ENCODE measurements around the gene COPZ2.

COPZ2 gene

GRCh38 chr17:47981462-47981861 is 56.1 kb downstream of the COPZ2 start:
- H3K4me3 ChIP-seq (ENCODE audit: low read depth, low read length): no peak overlapping the region
- ChIA-PET POLR2A (interaction anchor here (2.1 kb wide), 1 partner anchor 37 kb away, joined by 6 read pairs; no protein-coding TSS in a partner anchor), CTCF (interaction anchor here (3.5 to 21.9 kb wide), 3 partner anchors 10 to 35 kb away, joined by 21 to 592 read pairs (median 386); partner anchors contain the start of genes CDK5RAP3, PNPO and PRR15L)
- H3K9me3 ChIP-seq (ENCODE audit: control insufficient read depth, insufficient read depth, low read depth, low read length): no peaks in the 10 kb centered on the region
- TF ChIP-seq ZNF645 (tag by site-specific recombination; IDR thresholded peaks at IDR 0.05): no peak
- TF ChIP-seq ZNF280C (tag by site-specific recombination; IDR thresholded peaks at IDR 0.05): no peak
- no peak for TF ChIP-seq ZNF768 (tag by site-specific recombination; IDR thresholded peaks at IDR 0.05)
- no peak for TF ChIP-seq ZNF600 (tag by site-specific recombination; IDR thresholded peaks at IDR 0.05)
- TF ChIP-seq ZNF140 (tag by site-specific recombination; IDR thresholded peaks at IDR 0.05): no peak
- no peak for TF ChIP-seq ZSCAN4 (tag by site-specific recombination; IDR thresholded peaks at IDR 0.05)
- no peak for TF ChIP-seq ZNF26 (tag by site-specific recombination; IDR thresholded peaks at IDR 0.05)
- TF ChIP-seq ZNF24 (tag by site-specific recombination; IDR thresholded peaks at IDR 0.05): no peak
- no peak for TF ChIP-seq HOXD13 (CRISPR knock-in tag; IDR thresholded peaks at IDR 0.05; ENCODE audit: borderline replicate concordance)
- TF ChIP-seq ZNF19 (tag by site-specific recombination; IDR thresholded peaks at IDR 0.05; ENCODE audit: low read depth): no peak
- no peak for TF ChIP-seq GLIS2 (tag by site-specific recombination; IDR thresholded peaks at IDR 0.05)
- no peak for TF ChIP-seq ZBTB6 (tag by site-specific recombination; IDR thresholded peaks at IDR 0.05)
- no peak for TF ChIP-seq AEBP2 (tag by site-specific recombination; IDR thresholded peaks at IDR 0.05; ENCODE audit: borderline replicate concordance)
- TF ChIP-seq ZNF214 (tag by site-specific recombination; IDR thresholded peaks at IDR 0.05; ENCODE audit: borderline replicate concordance): no peak
- no peak for TF ChIP-seq ZNF580 (tag by site-specific recombination; IDR thresholded peaks at IDR 0.05)
- no peak for TF ChIP-seq ZNF112 (tag by site-specific recombination; IDR thresholded peaks at IDR 0.05)
- TF ChIP-seq YY1 (tag by site-specific recombination; IDR thresholded peaks at IDR 0.05): no peak
- no peak for TF ChIP-seq ZNF654 (tag by site-specific recombination; IDR thresholded peaks at IDR 0.05; ENCODE audit: low read depth)
- no peak overlapping the region for H3K27ac ChIP-seq (ENCODE audit: extremely low read depth, low read depth, low read length)
- H3K4me1 ChIP-seq (ENCODE audit: control insufficient read depth, insufficient read depth, low read length): no peaks in the 10 kb centered on the region
- H3K36me3 ChIP-seq (ENCODE audit: control insufficient read depth in 2 of 2, insufficient read depth in 1 of 2, low read length in 2 of 2): peaks cover 23 to 71% of the 10 kb centered on the region in 2 experiments
